Mucosa of descending colon (tissue), 3 donors: ENCODE results near the gene CD9. TPM values are rescaled to one million over a fixed set of nuclear protein-coding genes. Genes with fewer than 3 reads are reported as not detected.
"Not testable (repeated sequence)": the region's sequence is repeated elsewhere in the genome, so short reads cannot be mapped to it uniquely, and the experiment has no call there.

Experiments
- ATAC-seq: fragments of 200-7000 bp; cut with Tn5 transposase; one replicate; pipeline ENCODE4 v1.9.1; 2020; ENCODE audit warnings: mild to moderate bottlenecking, moderate library complexity
- DNase-seq, 3 donors: peaks; one replicate each; pipeline ENCODE4 v3.0.0-alpha.2; 2020
- H3K36me3 ChIP-seq: fragments of 200-600 bp; one replicate; pipeline ENCODE4 v1.8.0; 2021; ENCODE audit warnings: low read depth, mild to moderate bottlenecking
- H3K4me1 ChIP-seq: fragments of 200-600 bp; one replicate; pipeline ENCODE4 v1.8.0; 2021; ENCODE audit warnings: low read depth, mild to moderate bottlenecking
- H3K4me3 ChIP-seq: fragments of 200-600 bp; one replicate; pipeline ENCODE4 v1.8.0; 2021; ENCODE audit warnings: mild to moderate bottlenecking
- H3K9me3 ChIP-seq: fragments of 200-600 bp; one replicate; pipeline ENCODE4 v1.8.0; 2021; ENCODE audit warnings: mild to moderate bottlenecking
- intact Hi-C, 2 donors: fragments of 100-400 bp; cut with DNase I in 1 of 2; cut with micrococcal nuclease in 1 of 2; formaldehyde crosslinking; loops; one replicate each; pipeline versions ENCODE4 v1.11.0 to v1.11.1; 2022; cut with DNase I, micrococcal nuclease
- long read RNA-seq, 2 donors: library from polyadenylated mRNA; unstranded; transcript quantifications; one replicate each; pipeline ENCODE4 v2.0.0, GENCODE V29; 2019 to 2021
- total RNA-seq, 3 donors: library from RNA; stranded (reverse); fragmentation: NEBNext Ultra II Directional in 2 of 3; extraction: Animal tissue kit (Norgen Biotek cat#: 25700) in 2 of 3; gene quantifications; one replicate each; pipeline versions ENCODE4 v1.2.1 to v1.2.4, GENCODE V29; 2021 to 2023
- TF ChIP-seq, protein P1 (sequence below): fragments of 200-600 bp; IDR thresholded peaks from one replicate; pipeline ENCODE4 v1.8.0; 2022; ENCODE audit warnings: antibody characterized with exemption, mild to moderate bottlenecking
- donor health status: DM: no; HTN: no; CAD: no; lungs with moderate emphysema.
- donor health status: DM: no; HTN: no; CAD: no.
- donor health status: DM: no; HTN: yes; CAD: no.

Gene CD9, protein sequence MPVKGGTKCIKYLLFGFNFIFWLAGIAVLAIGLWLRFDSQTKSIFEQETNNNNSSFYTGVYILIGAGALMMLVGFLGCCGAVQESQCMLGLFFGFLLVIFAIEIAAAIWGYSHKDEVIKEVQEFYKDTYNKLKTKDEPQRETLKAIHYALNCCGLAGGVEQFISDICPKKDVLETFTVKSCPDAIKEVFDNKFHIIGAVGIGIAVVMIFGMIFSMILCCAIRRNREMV
- total RNA-seq = 100 to 1,000 TPM; 452 to 723 (median 672) TPM
- long read RNA-seq, donor 1, transcript CD9-201 (8 exons, 1,218 nt) = major isoform, 600 of 638 reads
- long read RNA-seq, donor 1, partial matches to known transcripts = 13 of 638 reads
- long read RNA-seq, donor 1, other reads (novel, unspliced or antisense) = 16 of 638 reads
- long read RNA-seq, donor 2, transcript CD9-201 (8 exons, 1,218 nt) = major isoform, 883 of 947 reads
- long read RNA-seq, donor 2, partial matches to known transcripts = 32 of 947 reads
- long read RNA-seq, donor 2, other reads (novel, unspliced or antisense) = 28 of 947 reads

DNA sequence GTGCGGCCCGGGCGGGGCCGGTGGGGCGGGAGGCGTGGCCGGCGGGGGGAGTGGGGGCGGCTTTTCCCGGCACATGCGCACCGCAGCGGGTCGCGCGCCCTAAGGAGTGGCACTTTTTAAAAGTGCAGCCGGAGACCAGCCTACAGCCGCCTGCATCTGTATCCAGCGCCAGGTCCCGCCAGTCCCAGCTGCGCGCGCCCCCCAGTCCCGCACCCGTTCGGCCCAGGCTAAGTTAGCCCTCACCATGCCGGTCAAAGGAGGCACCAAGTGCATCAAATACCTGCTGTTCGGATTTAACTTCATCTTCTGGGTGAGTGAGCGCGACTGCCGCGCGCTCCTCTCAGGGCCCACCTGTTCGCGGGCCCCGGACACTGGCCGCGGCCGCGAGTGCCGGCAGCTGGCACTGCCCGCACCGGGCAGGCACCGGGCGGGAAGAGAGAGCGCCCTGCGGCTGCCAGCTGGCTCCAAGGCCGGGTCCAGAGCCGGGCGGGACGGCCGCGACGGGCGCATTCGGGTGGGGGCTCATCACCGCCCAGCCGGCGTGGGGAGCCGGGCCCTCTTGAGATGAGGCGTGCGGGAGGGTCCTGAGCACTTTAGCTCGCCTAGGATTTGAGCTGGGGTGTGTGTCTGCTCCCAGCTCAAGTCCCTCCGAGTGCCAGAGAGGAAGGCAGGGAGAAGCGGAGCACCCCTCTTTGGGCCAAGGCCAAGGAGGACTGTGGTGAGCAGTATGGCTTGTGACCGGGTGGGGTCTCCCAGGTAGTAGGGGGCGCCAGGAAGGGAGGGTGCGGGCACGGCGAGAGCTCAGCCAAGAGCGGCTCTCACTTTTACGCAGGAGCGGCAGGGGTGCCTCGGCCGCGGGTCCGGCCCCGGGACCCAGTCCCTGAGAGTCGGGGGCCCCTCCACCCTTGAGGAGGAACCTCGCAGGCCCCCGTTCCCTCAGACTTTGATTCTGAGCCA, at the start of gene CD9:
Gene CD9 (plus strand): TSS at position 145 of the 957 bp plus-strand sequence. CDS start 100 bp downstream, at position 245.
- no peaks in the 10 kb centered on the region for H3K36me3 ChIP-seq
- H3K4me1 ChIP-seq = peaks cover 51% of the 10 kb centered on the region
- H3K4me3 ChIP-seq = peak within 1 kb of the TSS; percentile 95
- DNase-seq = peak; percentile 85 to 88 (median 87)
- peak; percentile 64 for ATAC-seq
- intact Hi-C loops = no loop called here
- H3K9me3 ChIP-seq = no peaks in the 10 kb centered on the region
- TF ChIP-seq, protein P1, sequence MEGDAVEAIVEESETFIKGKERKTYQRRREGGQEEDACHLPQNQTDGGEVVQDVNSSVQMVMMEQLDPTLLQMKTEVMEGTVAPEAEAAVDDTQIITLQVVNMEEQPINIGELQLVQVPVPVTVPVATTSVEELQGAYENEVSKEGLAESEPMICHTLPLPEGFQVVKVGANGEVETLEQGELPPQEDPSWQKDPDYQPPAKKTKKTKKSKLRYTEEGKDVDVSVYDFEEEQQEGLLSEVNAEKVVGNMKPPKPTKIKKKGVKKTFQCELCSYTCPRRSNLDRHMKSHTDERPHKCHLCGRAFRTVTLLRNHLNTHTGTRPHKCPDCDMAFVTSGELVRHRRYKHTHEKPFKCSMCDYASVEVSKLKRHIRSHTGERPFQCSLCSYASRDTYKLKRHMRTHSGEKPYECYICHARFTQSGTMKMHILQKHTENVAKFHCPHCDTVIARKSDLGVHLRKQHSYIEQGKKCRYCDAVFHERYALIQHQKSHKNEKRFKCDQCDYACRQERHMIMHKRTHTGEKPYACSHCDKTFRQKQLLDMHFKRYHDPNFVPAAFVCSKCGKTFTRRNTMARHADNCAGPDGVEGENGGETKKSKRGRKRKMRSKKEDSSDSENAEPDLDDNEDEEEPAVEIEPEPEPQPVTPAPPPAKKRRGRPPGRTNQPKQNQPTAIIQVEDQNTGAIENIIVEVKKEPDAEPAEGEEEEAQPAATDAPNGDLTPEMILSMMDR = no peak

DNA sequence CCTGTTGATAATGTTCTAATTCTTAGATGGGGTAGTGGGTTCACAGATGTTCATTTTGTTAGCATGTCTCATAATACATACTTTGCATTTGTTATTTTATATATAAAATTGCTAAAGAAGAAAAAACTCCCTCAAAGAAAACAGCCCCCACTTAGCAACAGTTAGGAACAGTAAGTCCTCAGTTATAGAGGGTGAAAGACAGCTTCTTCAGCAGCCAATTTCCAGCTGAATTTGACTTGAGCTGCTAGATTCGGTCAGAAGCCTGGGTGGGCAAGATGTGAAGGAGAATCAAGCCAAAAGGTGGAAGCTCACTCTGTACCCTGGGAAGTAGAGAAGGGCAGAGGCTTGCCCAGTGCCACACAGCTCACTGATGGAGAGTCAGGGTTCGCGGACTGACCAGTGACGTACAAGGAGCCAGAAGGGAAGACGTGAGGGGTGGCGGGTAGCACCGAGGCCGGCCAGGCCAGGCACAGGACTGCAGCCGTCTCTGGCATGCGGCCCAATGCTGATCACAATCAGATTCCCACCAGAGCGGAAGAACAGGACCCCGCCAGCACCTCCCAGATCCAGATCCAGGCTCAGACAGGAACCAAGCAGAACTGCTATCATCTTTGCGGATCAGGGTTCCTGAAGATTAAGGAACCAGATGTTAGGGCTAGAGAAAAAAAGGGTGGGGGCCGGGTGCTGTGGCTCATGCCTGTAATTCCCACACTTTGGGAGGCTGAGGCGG, 45.3 kb upstream of the CD9 start:
- no peak for DNase-seq
- H3K36me3 ChIP-seq = no peaks in the 10 kb centered on the region
- ATAC-seq = peak; percentile 27
- H3K4me3 ChIP-seq = no peak overlapping the region
- intact Hi-C loops = no loop called here
- TF ChIP-seq, protein P1 = no peak
- no peaks in the 10 kb centered on the region for H3K4me1 ChIP-seq
- H3K9me3 ChIP-seq = no peaks in the 10 kb centered on the region

DNA sequence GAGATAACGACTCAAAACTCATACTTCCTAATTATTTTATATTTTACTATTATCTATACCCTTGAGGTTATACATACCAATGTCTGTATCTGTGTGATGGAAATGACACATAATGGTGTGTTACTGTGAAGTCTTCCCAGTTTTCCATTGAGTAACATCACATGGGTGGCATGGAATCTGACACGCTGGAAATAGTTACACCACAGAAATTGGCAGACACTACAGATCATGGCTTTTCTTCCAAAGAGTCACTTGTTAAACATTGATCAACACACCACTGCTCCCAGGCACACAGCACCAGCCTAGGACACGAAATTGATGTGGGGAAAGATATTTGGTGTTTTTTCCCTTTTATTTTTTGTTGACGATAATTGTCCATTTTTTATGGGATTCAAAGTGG, 42.7 kb upstream of the CD9 start:
- intact Hi-C loops = no loop called here
- H3K36me3 ChIP-seq = no peaks in the 10 kb centered on the region
- ATAC-seq = no peak
- no peak overlapping the region for H3K4me3 ChIP-seq
- TF ChIP-seq, protein P1 = no peak
- DNase-seq = no peak
- no peaks in the 10 kb centered on the region for H3K9me3 ChIP-seq
- no peaks in the 10 kb centered on the region for H3K4me1 ChIP-seq

DNA sequence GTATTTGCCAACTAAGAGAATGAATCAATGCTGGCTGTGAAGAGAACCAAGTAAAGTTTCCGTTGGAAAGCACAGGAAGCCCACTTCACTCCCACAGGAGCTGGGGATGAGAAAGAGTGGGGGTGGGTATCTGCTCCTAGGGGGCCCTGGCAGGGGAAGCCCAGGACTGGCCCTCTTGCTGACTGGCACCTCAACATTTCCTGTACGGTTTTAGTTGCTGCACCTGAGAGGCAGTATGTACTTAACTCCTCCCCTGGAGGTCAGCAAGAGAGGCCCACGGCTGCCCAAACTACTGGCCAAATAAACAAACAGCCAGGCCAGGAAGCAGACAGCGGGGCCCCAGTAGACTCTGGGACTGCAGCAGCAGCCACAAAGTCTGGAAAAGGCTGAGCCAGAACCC, 41.9 kb upstream of the CD9 start:
- no peaks in the 10 kb centered on the region for H3K9me3 ChIP-seq
- TF ChIP-seq, protein P1 = no peak
- no peak overlapping the region for H3K4me3 ChIP-seq
- intact Hi-C loops = no loop called here
- H3K36me3 ChIP-seq = no peaks in the 10 kb centered on the region
- DNase-seq (no peak), ATAC-seq (no peak)
- H3K4me1 ChIP-seq = no peaks in the 10 kb centered on the region

DNA sequence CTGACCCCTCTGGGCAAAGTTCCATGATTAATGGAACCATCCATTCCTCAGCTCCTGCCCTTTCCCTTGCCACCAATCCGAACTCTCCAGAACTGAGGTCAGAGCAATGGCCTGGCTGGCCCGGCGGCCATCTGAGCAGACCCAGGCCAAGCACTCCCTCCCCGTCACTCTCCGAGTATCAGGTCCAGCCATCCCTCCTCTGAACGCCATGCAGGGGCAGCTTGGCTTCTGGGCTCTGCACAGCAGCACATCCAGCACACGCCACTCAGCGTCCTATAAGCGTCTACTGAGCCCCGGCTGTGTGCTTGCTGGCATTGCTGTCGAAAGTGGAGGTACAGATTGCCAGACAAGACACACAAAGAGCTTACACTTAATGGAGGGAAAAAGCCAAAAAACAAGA, 41.5 kb upstream of the CD9 start:
- Histone ChIP-seq H3K36me3 (no peaks in the 10 kb centered on the region), H3K4me3 (no peak overlapping the region), H3K9me3 (no peaks in the 10 kb centered on the region), H3K4me1 (no peaks in the 10 kb centered on the region)
- ATAC-seq (no peak), DNase-seq (no peak)
- intact Hi-C loops = no loop called here
- TF ChIP-seq, protein P1 = no peak

DNA sequence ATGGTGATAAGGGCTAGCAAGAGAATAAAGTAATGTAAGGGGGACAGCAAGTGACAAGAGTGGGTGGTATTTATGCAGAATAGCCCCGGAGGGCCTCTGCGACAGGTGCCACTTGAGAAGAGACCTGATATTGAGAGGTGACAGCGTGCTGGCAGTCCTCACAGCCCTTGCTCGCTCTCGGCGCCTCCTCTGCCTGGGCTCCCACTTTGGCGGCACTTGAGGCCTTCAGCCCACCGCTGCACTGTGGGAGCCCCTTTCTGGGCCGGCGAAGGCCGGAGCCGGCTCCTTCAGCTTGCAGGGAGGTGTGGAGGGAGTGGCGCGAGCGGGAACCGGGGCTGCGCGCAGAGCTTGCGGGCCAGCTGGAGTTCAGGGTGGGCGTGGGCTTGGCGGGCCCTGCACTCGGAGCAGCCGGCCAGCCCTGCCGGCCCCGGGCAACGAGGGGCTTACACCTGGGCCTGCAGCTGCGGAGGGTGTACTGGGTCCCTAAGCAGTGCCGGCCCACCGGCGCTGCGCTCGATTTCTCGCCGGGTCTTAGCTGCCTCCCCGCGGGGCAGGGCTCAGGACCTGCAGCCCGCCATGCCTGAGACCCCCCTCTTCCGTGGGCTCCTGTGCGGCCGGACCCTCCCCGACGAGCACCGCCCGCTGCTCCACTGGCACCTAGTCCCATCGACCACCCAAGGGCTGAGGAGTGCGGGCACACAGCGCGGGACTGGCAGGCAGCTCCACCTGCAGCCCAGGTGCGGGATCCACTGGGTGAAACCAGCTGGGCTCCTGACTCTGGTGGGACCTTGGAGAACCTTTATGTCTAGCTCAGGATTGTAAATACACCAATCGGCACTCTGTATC, 40.8 kb upstream of the CD9 start:
- H3K9me3 ChIP-seq, H3K4me3 ChIP-seq, H3K4me1 ChIP-seq, H3K36me3 ChIP-seq, intact Hi-C loops, DNase-seq, ATAC-seq: not testable (repeated sequence)

DNA sequence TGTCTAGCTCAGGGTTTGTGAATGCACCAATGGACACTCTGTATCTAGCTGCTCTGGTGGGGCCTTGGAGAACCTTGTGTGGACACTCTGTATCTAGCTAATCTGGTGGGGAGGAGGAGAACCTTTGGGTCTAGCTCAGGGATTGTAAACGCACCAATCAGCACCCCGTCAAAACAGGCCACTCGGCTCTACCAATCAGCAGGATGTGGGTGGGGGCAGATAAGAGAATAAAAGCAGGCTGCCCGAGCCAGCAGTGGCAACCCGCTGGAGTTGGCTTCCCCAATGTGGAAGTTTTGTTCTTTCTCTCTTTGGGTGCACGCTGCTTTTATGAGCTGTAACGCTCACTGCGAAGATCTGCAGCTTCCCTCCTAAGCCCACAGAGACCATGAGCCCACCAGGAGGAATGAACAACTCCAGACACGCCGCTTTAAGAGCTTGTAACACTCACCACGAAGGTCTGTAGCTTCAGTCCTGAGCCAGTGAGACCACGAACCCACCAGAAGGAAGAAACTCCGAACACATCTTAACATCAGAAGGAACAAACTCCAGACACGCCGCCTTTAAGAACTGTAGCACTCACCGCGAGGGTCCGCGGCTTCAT, 40.1 kb upstream of the CD9 start:
- DNase-seq, H3K4me1 ChIP-seq, H3K4me3 ChIP-seq, intact Hi-C loops, ATAC-seq, H3K36me3 ChIP-seq, H3K9me3 ChIP-seq: not testable (repeated sequence)
